GM12891 (cell line): ENCODE results near the gene PNPLA2.

Experiments used
- PAX5 ChIP-seq: IDR thresholded peaks from 2 replicates; pipeline ENCODE4 v1.6.1; 2011; ENCODE audit warnings: low read length, moderate library complexity, mild to moderate bottlenecking; ENCODE audit not compliant: insufficient read depth, severe bottlenecking
- POLR2A ChIP-seq: IDR thresholded peaks from 2 replicates; pipeline ENCODE4 v1.6.1; 2011; ENCODE audit warnings: low read depth, low read length, control low read depth
- POLR2AphosphoS5 ChIP-seq: IDR thresholded peaks from 2 replicates; pipeline ENCODE4 v1.6.1; 2011; ENCODE audit warnings: low read depth, low read length, control low read depth
- POU2F2 ChIP-seq: IDR thresholded peaks from 2 replicates; pipeline ENCODE4 v1.6.1; 2011; ENCODE audit warnings: low read depth, mild to moderate bottlenecking, control low read depth, low read length, moderate library complexity
- SPI1 ChIP-seq: IDR thresholded peaks from 2 replicates; pipeline ENCODE4 v1.6.1; 2011; ENCODE audit warnings: low read depth, low read length, control low read depth
- TAF1 ChIP-seq: IDR thresholded peaks from 2 replicates; pipeline ENCODE4 v1.6.1; 2011; ENCODE audit warnings: low read depth, low read length, control low read depth

- TF ChIP-seq POLR2AphosphoS5 (no peak), POLR2A (no peak), SPI1 (no peak), POU2F2 (no peak), PAX5 (no peak), TAF1 (no peak)
These were observed 16.6 kb upstream of the PNPLA2 start for GRCh38 chr11:802018-802617.
